ENCODE measurements around the gene EPHB6. TPM values are rescaled to one million over a fixed set of nuclear protein-coding genes. Genes with fewer than 3 reads are reported as not detected.

The EPHB6 gene
- total RNA-seq, 2 experiments from 2014 or later, result 0.41 to 0.57 TPM

GRCh38 chr7:142883571-142884285, 28.9 kb downstream of the EPHB6 start:
- no peaks in the 10 kb centered on the region for H3K9me3 ChIP-seq (ENCODE audit: low read length)
- no peak overlapping the region for H3K27ac ChIP-seq (ENCODE audit: low read depth, low read length, poor library complexity, severe bottlenecking)
- H3K79me2 ChIP-seq (ENCODE audit: insufficient read depth, low read depth, low read length), result no peaks in the 10 kb centered on the region
- H3K9me2 ChIP-seq (ENCODE audit: insufficient read depth, low read length), result no peaks in the 10 kb centered on the region
- H3K4me1 ChIP-seq (ENCODE audit: insufficient read depth, low read length, poor library complexity, severe bottlenecking), result no peaks in the 10 kb centered on the region
- no peaks in the 10 kb centered on the region for H3K36me3 ChIP-seq (ENCODE audit: insufficient read depth, low read length)
- H2AFZ ChIP-seq (ENCODE audit: low read length), result no peak overlapping the region
- no peak for DNase-seq (ENCODE audit: low spot score)
- intact Hi-C loops (cut with micrococcal nuclease; ENCODE audit: unreplicated experiment), result no loop called here
- H3K4me3 ChIP-seq (ENCODE audit: low read depth, low read length, poor library complexity, severe bottlenecking), result no peak overlapping the region
- H3K4me2 ChIP-seq (ENCODE audit: low read length), result no peak overlapping the region
- POLR2A ChIA-PET, result no interaction called here
- CTCF ChIA-PET (ENCODE audit: unreplicated experiment), result no interaction called here
- TF ChIP-seq CTCF (conservative IDR thresholded peaks at IDR 0.05; ENCODE audit: low read length) (no peak), EZH2phosphoT487 (IDR thresholded peaks at IDR 0.05; ENCODE audit: borderline replicate concordance, low read depth, low read length) (no peak)
- BruUV-seq (replicated peaks), result no TSS peak
- H4K20me1 ChIP-seq (ENCODE audit: insufficient read depth, low read length), result no peaks in the 10 kb centered on the region

- intact Hi-C loops (cut with micrococcal nuclease; ENCODE audit: unreplicated experiment), result no loop called here
- BruUV-seq (replicated peaks), result no TSS peak
- Histone ChIP-seq H3K4me2 (ENCODE audit: low read length) (no peak overlapping the region), H3K27ac (ENCODE audit: low read depth, low read length, poor library complexity, severe bottlenecking) (no peak overlapping the region), H3K36me3 (ENCODE audit: insufficient read depth, low read length) (no peaks in the 10 kb centered on the region), H3K9me2 (ENCODE audit: insufficient read depth, low read length) (no peaks in the 10 kb centered on the region), H2AFZ (ENCODE audit: low read length) (no peak overlapping the region), H3K4me3 (ENCODE audit: low read depth, low read length, poor library complexity, severe bottlenecking) (no peak overlapping the region), H3K79me2 (ENCODE audit: insufficient read depth, low read depth, low read length) (no peaks in the 10 kb centered on the region), H4K20me1 (ENCODE audit: insufficient read depth, low read length) (no peaks in the 10 kb centered on the region), H3K4me1 (ENCODE audit: insufficient read depth, low read length, poor library complexity, severe bottlenecking) (no peaks in the 10 kb centered on the region), H3K9me3 (ENCODE audit: low read length) (no peaks in the 10 kb centered on the region)
- CTCF ChIA-PET (ENCODE audit: unreplicated experiment), result no interaction called here
- TF ChIP-seq CTCF (conservative IDR thresholded peaks at IDR 0.05; ENCODE audit: low read length) (no peak), EZH2phosphoT487 (IDR thresholded peaks at IDR 0.05; ENCODE audit: borderline replicate concordance, low read depth, low read length) (no peak)
- POLR2A ChIA-PET, result no interaction called here
- DNase-seq (ENCODE audit: low spot score), result no peak
Measured at GRCh38 chr7:142884286-142884640, 29.4 kb downstream of the EPHB6 start.

GRCh38 chr7:142885311-142886230, 30.7 kb downstream of the EPHB6 start, which contains the start of gene TRPV6:
Gene TRPV6, minus strand, starts transcription at chr7:142885745.
- intact Hi-C loops (cut with micrococcal nuclease; ENCODE audit: unreplicated experiment), result no loop called here
- no peak within 1 kb of the TSS for H2AFZ ChIP-seq (ENCODE audit: low read length)
- CTCF ChIA-PET (ENCODE audit: unreplicated experiment), result no interaction called here
- no peaks in the 10 kb centered on the region for H3K9me2 ChIP-seq (ENCODE audit: insufficient read depth, low read length)
- no peaks in the 10 kb centered on the region for H3K36me3 ChIP-seq (ENCODE audit: insufficient read depth, low read length)
- no peaks in the 10 kb centered on the region for H3K79me2 ChIP-seq (ENCODE audit: insufficient read depth, low read depth, low read length)
- no peak within 1 kb of the TSS for H3K27ac ChIP-seq (ENCODE audit: low read depth, low read length, poor library complexity, severe bottlenecking)
- no peak within 1 kb of the TSS for H3K4me3 ChIP-seq (ENCODE audit: low read depth, low read length, poor library complexity, severe bottlenecking)
- POLR2A ChIA-PET, result no interaction called here
- no peaks in the 10 kb centered on the region for H3K9me3 ChIP-seq (ENCODE audit: low read length)
- no peaks in the 10 kb centered on the region for H4K20me1 ChIP-seq (ENCODE audit: insufficient read depth, low read length)
- H3K4me1 ChIP-seq (ENCODE audit: insufficient read depth, low read length, poor library complexity, severe bottlenecking), result no peaks in the 10 kb centered on the region
- H3K4me2 ChIP-seq (ENCODE audit: low read length), result no peak within 1 kb of the TSS
- no TSS peak for BruUV-seq (replicated peaks)
- no peak for DNase-seq (ENCODE audit: low spot score)
- TF ChIP-seq EZH2phosphoT487 (IDR thresholded peaks at IDR 0.05; ENCODE audit: borderline replicate concordance, low read depth, low read length) (no peak), CTCF (conservative IDR thresholded peaks at IDR 0.05; ENCODE audit: low read length) (no peak)

Measured in OCI-LY7 (cell line).